HG02840 (cell line): ENCODE measurements around the gene CKAP4.
A peak's percentile ranks its signal among the peaks of the same experiment; 100 is the strongest.

Experiments used
- ATAC-seq: cut with Tn5 transposase; IDR thresholded peaks from one replicate; pipeline ENCODE4 v1.9.1; 2021; ENCODE audit warnings: mild to moderate bottlenecking, moderate library complexity, moderate number of reproducible peaks; ENCODE audit not compliant: unreplicated experiment, low FRiP score

Gene CKAP4

DNA sequence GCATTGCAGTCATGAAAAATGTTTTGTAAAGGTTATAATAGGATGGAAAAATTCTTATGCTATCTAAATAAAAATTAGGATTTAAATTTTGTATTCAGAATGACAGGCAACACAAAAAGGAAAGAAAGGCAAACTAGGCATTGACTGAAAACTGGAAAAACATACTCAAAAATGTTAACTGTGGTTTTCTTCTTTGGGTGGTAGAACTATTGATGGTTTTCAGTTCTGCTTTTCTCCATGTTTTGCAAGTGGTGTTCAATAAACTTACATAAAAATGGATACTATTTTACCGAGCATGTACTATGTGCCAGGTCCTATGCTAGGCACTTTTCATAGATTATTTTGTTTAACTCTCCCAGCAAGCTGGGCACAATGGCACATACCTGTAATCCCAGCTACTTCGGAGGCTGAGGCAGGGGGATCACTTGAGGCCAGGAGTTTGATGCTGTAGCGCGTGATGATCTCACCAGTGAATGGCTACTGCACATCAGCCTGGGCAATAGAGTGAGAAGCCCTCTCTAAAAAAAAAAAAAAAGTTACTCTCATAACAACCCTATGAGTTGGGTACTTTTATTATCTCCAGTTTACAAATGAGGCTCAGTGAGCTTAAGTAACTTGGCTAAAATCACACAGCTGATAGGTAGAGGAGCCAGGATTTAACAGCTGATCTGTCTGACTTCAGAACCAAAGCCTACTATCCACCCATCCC is 28.4 kb upstream of the CKAP4 start:
- ATAC-seq: peak; percentile 81

DNA sequence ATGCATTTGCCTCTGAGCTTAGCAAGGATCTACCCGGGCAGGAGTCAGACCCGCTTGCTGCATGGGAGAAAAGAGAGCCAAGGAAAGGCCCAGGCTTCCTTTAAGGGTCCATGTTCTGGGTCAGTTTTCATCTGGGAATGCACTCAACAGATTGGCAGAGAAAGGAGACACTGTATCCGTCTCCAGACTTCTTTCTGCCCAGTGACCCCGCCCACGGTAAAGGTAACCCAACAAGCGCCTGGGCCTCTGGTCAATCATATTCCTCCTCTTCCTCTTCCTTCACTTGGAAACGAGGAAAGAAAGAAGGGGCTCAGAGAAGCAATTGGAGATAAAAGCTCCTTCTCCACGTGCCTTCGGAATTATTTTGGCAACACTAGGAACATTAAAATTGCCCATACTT is 27.6 kb upstream of the CKAP4 start:
- no peak for ATAC-seq

DNA sequence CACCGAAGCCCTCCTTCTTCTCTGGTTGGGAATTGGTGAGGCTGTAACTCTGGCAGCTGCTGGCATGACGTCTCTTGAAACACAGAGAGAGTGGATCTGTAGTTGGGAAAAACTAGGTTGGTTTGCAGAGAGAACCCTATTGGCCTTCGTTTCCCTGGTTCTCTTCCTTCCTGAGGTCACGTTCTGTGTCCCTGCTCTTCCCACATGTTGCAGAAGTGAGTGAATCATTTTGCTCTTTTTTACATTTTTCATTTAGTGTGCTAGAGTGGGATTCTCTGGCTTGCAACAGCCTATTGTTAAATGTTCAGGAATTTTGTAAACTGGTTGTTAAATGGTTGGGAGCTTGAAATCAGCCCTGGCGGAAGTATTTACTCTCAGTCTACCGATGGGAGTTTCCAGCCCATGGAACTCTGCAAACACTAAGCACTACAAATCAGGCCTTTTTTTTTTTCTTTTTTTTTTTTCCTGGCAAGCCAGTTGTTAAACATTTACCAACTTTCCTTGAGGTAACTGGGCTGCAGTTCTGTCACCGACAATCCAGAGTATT is 26.8 kb upstream of the CKAP4 start:
- ATAC-seq: no peak

DNA sequence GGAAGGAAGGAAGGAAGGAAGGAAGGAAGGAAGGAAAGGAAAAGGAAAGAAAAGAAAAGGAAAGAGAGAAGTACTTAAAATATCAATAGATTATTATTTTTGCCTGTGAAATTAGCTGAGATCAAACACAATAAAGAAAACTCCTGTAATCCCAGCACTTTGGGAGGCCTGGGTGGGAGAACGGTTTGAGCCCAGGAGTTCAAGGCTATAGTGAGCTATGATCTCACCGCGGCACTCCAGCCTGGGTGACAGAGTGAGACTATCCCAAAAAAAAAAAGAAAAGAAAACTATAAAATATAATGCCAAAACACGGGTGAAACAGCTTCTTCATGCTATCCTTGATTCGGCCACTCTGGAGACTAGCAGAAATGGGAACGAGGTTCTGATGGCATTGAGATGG is 26.2 kb upstream of the CKAP4 start:
- no peak for ATAC-seq

DNA sequence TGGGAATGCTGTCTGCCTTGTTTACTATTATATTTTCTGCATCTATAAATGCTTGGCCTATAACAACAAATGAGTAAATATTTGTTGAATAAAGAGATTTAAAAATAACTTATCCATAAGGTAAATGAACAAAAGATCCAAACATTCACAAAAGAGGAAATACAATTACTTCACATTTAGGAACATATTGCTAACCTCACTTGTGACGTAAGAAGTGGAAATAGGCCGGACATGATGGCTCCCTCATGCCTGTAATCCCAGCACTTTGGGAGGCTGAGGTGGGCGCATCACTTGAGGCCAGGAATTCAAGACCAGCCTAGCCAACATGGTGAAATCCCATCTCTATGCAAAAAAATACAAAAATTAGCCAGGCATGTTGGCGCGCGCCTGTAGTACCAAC is 25.7 kb upstream of the CKAP4 start:
- ATAC-seq: no peak

DNA sequence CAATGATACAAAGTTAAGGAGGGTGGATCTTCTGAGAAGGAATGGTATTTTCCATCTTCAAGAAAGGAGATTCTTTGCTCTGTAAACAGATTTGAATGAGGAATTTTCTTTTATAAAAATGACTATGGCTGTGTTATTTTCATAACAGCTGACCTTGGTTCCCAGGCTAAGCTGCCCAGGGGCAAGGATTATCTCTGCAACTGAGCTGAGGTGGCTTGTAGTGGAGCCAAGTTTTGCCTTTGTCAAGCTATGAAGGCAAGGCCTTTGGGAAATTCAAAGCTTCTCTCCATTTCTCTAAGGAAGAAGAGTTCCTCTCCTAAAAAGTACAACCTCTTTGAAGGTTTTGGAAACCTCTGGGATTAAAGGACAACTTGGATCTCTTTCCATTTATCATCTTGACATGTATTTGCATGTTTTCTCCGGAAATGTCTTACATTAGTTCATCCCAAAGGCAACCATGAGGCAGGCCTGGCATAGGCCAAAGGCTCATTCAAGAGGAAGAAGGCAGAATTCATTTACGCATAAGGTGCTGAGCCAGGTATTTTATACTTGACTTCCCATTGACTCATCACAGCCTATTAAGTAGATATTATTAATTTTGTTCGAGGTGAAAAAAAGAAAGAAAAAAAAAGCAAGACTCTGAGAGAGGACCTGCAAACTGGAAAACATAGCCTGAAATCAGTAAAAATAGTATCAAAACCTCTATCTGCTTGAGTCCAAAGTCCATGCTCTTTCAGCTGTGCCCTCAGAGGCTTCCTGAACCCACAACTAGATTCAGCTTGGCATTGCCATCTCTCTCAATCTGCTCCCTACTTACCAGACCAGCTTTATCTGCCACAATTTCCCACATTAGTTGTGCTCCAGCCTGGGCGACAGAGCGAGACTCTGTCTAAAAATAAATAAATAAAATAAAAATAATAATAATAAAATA is 24.0 kb upstream of the CKAP4 start:
- ATAC-seq: no peak

DNA sequence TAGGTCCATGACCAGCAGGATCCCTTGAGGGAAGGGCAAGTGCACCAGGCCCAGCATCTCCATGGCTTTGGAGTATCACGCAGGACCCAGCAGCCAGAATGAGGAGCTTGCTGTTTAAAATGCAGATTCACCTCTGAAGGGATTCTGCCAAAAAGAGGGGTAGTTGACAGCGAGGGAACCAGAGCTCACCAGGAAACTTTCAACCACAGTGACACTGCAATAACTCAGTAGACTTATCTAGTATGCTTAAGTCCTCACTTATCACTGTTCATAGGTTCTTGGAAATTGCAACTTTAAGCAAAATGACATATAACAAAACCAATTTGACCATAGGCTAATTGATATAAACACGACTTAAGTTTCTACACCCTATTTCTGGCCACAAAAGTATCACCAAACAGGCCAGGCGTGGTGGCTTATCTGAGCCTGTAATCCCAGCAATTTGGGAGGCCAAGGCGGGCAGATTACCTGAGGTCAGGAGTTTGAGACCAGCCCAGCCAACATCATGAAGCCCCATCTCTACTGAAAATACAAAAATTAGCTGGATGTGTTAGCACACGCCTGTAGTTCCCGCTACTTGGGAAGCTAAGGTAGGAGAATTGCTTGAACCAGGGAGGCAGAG is 21.4 kb upstream of the CKAP4 start:
- no peak for ATAC-seq

DNA sequence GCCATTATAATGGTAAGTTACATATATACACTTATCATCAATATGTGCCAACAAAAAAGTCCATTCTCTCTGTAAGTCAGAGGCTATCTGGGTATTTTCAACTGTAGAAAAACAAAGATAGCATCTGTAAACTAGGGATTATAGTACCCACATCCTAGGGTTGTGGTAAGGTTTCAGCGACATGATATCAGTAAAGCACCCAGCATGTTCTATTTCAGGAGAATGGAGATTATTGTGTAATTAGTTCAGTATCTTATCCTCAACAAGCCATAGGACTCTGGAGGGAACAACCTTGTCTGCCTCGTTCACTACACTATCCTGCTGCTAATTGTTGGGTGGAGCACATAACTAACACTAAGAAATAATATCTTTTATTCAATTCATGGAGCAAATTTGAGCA is 19.7 kb upstream of the CKAP4 start:
- ATAC-seq: no peak

DNA sequence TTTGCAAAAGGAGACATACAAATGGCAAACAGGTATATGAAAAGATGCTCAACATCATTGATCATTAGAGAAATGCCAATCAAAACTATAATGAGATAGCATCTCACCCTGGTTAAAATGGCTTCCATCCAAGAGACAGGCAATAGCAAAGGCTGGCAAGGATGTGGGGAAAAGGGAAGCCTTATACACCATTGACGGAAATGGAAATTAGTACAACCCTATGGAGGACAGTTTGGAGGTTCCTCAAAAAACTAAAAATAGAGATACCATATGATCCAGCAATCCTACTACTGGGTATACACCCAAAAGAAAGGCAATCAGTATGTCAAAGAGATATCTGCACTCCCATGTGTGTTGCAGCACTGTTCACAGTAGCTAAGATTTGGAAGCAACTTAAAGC is 17.3 kb upstream of the CKAP4 start:
- ATAC-seq: no peak

DNA sequence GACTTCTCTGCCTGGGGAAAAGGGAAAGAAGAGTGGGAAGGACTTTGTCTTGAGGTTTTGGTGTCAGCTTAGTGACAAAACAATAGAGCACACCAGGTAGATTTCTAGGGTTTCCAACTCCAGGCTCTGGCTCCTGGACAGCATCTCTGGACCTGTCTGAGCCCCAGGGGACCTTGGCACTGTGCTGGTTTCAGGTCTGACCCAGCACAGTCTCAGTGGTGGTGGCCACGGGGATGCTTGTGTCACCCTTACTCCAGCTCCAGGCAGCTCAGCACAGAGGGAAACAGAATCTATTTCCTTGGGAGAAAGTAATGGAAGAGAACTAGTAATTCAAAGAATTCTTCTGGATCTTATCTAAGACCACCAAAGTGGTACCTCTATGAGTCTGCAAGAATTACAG is 11.1 kb upstream of the CKAP4 start:
- ATAC-seq: no peak

DNA sequence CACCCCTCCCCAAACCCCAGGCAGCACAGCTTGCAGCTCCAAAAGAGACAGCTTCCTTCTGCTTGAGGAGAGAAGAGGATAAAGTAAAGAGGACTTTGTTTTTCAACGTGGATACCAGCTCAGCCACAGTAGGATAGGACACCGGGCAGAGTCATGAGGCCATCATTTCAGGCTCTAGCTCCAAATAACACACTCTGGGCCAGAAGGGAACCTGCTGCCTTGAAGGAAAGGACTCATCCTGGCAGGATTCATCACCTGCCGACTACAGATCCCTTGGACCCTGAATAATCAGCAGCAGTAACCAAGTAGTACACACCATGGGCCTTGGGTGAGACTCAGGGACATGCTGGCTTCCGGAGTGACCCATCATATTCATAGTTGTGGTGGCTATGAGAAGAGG is 10.4 kb upstream of the CKAP4 start:
- ATAC-seq: no peak

DNA sequence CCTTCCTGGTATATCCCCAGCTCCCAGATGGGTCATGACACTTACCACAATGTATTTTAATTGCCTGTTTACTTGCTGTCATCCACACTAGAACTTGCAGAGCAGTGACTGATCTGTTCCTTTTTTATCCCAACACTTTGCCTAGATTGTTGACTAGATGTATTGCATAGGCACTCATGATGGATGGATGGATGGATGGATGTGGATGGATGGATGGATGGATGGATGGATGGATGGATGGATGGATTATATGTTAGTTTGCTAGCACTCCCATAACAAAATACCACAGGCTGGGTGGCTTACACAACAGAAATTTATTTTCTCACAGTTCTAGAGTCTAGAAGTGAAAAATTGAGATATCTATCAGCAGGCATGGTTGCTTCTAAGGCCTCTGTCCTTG is 8.7 kb upstream of the CKAP4 start:
- ATAC-seq: no peak

DNA sequence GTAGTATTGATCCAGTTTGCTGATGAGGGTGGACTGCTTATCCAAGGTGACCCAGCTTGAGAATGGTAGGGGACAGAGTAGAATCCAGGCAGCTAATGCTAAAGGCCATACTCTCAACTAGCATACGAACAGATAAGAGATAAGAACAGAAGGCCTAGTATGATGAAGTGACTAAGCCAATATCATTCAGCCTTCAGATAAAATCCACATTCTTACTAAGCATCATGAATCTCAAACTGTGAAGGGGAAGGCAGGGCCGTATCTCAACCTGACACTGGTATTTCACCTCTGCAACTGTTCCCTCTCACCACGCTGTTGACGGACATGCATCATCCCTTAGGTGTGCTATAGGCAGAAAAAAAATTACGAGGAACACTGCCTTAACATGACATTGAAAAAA is 8.1 kb upstream of the CKAP4 start:
- no peak for ATAC-seq

DNA sequence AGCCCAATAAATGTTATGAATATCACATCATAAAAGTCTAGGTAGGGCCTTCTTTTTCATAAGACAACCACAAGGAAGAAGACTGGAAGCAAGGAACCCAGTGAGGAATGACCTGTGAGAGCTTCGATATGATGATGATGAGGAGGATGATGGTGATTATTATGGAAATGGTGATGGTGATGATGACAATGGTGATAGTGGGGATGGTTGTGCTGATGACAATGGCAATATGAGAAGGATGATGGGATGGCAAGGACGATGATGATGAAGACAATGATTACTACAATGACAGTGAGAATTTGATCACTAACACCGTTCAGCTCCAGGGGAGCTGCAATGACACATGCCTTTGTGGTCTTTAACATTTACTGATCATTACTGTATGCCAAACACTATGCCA is 7.7 kb upstream of the CKAP4 start:
- no peak for ATAC-seq

DNA sequence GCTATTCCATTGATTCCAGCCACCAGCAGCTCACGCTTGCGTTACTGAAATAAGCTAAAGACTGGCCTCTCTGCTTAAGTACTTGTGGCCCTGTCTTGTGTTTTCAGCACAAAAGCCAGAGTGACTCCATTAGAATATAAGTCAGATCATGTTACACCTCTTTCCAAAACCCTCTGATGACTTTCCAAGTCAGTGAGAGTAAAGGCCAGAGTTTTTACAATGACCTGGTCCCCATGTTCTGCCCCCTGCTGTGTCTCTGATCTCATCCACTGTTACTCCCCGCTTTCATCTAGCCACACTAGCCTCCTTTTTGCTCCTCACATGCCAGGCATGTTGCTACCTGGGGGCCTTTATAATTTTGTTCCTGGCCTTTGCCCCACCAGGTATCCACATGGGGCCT is 6.9 kb upstream of the CKAP4 start:
- no peak for ATAC-seq

DNA sequence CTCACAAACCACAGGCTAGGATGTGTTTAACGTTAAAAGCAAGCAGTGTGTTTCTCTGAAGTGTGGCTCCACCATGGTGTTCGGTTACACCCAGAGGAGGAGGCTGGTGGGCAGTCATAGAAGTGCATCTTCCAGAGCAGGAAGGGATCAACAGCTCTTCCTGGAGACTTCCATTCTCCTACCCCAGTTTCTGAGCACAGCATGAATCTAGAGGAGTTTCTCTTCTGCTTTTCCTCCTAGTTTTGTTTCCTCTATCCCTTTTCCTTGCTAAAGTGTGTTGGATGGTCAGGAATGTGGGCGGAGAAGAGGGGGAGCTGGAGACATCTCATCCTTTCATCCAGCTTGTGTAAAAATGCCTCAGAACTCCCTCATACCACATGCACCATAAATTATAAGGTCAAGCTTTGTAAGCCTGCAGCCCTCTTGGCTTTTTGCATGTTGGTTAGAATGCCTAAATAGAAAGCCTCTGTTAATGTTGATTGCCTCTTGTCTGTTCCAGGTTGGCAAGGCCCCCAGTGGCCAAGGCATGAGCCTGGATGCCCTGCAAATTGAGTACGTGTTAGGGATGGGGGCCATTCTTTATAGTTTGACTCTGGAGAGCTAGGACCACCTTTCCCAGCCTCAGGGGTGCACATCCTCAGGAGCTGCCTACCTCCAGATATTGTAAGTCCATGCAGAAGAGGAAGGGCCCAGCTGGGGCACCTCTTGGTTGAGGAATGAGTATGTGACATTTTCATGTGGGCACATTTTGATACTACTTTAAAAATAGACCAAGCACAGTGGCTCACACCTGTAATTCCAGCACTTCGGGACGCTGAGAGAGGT is 4.0 kb upstream of the CKAP4 start:
- no peak for ATAC-seq

DNA sequence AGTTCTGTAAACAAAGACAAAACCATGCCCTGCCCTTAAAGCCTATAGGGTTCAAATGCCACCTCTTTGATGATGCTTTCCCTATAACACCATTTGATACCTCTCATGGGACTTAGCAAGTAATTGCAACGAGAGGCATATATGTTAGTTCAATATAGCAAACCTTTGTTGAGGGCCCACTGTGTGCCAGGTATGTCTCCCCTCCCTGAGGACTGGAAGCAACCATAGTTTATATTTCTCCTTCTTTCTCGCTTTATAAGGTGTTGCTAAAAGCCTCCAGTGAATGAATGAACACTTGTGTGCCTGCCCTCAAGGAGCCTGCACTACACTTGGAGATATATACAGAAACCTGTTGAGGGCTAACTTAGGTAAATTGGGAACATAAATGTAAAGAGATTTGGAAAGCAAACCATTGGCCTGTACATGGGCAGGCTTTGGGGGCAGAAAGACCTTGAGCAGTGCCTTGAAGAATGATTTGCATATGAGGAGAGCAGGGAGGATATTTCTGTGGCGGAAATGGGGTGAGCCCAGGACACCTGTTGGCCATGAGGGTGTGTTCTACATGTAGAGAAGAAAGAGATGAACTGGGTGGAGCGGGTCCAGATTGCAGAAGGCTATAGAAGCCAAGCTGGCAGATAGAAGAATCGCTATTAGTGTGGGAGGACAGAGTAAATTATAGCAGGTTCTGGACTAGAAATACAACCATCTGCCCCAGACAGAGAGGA is 1.8 kb upstream of the CKAP4 start:
- ATAC-seq: no peak

DNA sequence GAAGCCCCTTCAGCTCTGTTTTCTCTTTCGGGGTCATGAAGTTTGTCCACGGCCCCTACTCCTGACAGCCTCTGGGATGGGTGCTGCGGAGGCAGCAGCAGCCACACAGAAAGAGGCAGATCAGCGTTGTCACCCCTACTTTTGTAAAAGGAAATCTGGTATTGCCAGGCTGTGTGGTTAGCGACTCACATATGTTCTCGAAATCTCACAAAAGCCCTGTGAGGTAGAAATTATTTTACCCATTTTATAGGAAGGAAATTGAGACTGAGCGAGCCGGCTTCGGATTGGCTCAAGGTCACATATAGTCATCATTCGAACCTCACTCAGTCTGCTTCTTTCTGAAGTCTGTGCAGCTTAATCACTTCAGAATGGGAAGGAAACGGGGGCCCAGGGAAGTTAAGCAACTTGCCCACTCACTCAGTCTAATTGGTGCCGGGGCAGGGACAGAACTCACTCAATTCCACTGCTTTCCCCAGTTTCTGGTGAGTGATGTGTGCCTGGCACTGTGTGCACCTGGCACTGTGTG is 1.1 kb upstream of the CKAP4 start:
- no peak for ATAC-seq

DNA sequence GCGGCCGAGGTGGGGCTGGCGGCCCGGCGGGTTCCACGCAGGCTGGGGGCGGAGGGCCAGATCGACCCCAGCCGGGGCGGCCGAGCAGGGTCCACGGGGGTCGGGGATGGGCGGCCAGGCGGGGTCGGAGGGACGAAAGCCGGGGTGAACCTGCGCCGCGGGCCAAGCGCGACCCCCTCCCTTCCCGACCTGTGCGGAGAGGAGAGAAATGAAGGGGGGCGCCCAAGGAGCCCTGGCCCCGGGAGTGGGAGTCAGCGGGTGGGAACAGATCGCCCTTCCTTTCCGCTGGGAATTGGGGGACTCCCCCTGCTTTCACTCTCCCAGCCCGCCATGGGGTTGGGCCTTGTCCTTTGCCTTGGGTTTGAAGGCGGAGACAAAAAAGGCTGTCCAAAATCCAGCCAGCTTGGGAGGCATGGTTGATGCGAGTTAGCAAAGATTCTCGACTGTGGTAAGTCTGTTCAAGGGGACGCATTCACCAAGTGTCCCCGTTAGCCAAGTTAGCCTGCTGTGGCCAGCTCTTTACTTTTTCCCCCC is 559 bp upstream of the CKAP4 start:
- peak; percentile 4 for ATAC-seq
